CD4-positive, alpha-beta T cell treated with Interleukin-12 subunit alpha and Interleukin-12 subunit beta, for 1 hour (primary cell): ENCODE measurements around the gene DISP3.

Experiments
- DNase-seq: peaks from one replicate; pipeline ENCODE4 v3.0.0-alpha.2; 2020

The DISP3 gene

GRCh38 chr1:11516961-11517635 lies 38.1 kb downstream of the DISP3 start:
- no peak for DNase-seq

GRCh38 chr1:11518016-11518701 lies 39.2 kb downstream of the DISP3 start:
- no peak for DNase-seq

- no peak for DNase-seq
These were observed 40.1 kb downstream of the DISP3 start for GRCh38 chr1:11518791-11519628.

GRCh38 chr1:11519629-11520031 lies 40.7 kb downstream of the DISP3 start:
- DNase-seq, result no peak

- DNase-seq, result no peak
These were observed 41.7 kb downstream of the DISP3 start for GRCh38 chr1:11520531-11521233.

GRCh38 chr1:11521582-11522399 lies 42.8 kb downstream of the DISP3 start:
- no peak for DNase-seq

- DNase-seq, result no peak
These were observed 43.7 kb downstream of the DISP3 start for GRCh38 chr1:11522400-11523235.

GRCh38 chr1:11523261-11523660 lies 44.3 kb downstream of the DISP3 start:
- no peak for DNase-seq

- DNase-seq, result no peak
These were observed 45.0 kb downstream of the DISP3 start for GRCh38 chr1:11523746-11524464.

GRCh38 chr1:11524465-11525150 lies 45.7 kb downstream of the DISP3 start:
- no peak for DNase-seq

- DNase-seq, result no peak
These were observed 46.2 kb downstream of the DISP3 start for GRCh38 chr1:11525151-11525505.

- no peak for DNase-seq
These were observed 46.6 kb downstream of the DISP3 start for GRCh38 chr1:11525516-11525915.

GRCh38 chr1:11526071-11526895 lies 47.3 kb downstream of the DISP3 start:
- DNase-seq, result no peak

- no peak for DNase-seq
These were observed 48.8 kb downstream of the DISP3 start for GRCh38 chr1:11527541-11528452.

GRCh38 chr1:11528611-11529261 lies 49.8 kb downstream of the DISP3 start:
- DNase-seq, result no peak

- DNase-seq, result no peak
These were observed 50.4 kb downstream of the DISP3 start for GRCh38 chr1:11529330-11529729.
